ENCODE results near the gene PTPRB. TPM values are rescaled to one million over a fixed set of nuclear protein-coding genes. Genes with fewer than 3 reads are reported as not detected.
"Not testable (repeated sequence)": the region's sequence is repeated elsewhere in the genome, so short reads cannot be mapped to it uniquely, and the experiment has no call there.

PTPRB gene
- total and polyA plus RNA-seq, 2 donors: 15.9 to 42.2 TPM

- H3K27ac ChIP-seq (ENCODE audit: low read depth): no peak overlapping the region
- no peak for DNase-seq (ENCODE audit: extremely low spot score)
- 75% methylated on average over 6 of the region's 6 CpGs for WGBS
- H3K36me3 ChIP-seq (ENCODE audit: insufficient read depth): peaks cover 2% of the 10 kb centered on the region
- H3K4me1 ChIP-seq (ENCODE audit: insufficient read depth): no peaks in the 10 kb centered on the region
- no peak overlapping the region for H3K4me3 ChIP-seq (ENCODE audit: low read depth, low read length)
Observed at GRCh38 chr12:70535896-70536374, 101.3 kb downstream of the PTPRB start.

- no peak for DNase-seq (ENCODE audit: extremely low spot score)
- WGBS: 95% methylated on average over 7 of the region's 7 CpGs
- Histone ChIP-seq H3K4me1 (ENCODE audit: insufficient read depth) (no peaks in the 10 kb centered on the region), H3K36me3 (ENCODE audit: insufficient read depth) (peaks cover 2% of the 10 kb centered on the region), H3K27ac (ENCODE audit: low read depth) (no peak overlapping the region), H3K4me3 (ENCODE audit: low read depth, low read length) (no peak overlapping the region)
Observed at GRCh38 chr12:70534466-70534865, 102.8 kb downstream of the PTPRB start.

- no peak overlapping the region for H3K27ac ChIP-seq (ENCODE audit: low read depth)
- no peaks in the 10 kb centered on the region for H3K4me1 ChIP-seq (ENCODE audit: insufficient read depth)
- no peak overlapping the region for H3K4me3 ChIP-seq (ENCODE audit: low read depth, low read length)
- peaks cover 2% of the 10 kb centered on the region for H3K36me3 ChIP-seq (ENCODE audit: insufficient read depth)
- WGBS: 87% methylated on average over 3 of the region's 3 CpGs
- DNase-seq (ENCODE audit: extremely low spot score): no peak
Observed at GRCh38 chr12:70529647-70530046, 107.6 kb downstream of the PTPRB start.

- DNase-seq (ENCODE audit: extremely low spot score): no peak
- Histone ChIP-seq H3K4me1 (ENCODE audit: insufficient read depth) (no peaks in the 10 kb centered on the region), H3K4me3 (ENCODE audit: low read depth, low read length) (no peak overlapping the region), H3K36me3 (ENCODE audit: insufficient read depth) (peaks cover 3% of the 10 kb centered on the region), H3K27ac (ENCODE audit: low read depth) (no peak overlapping the region)
- 84% methylated on average over 1 of the region's 1 CpG for WGBS
Observed at GRCh38 chr12:70520847-70521246, 116.4 kb downstream of the PTPRB start.

- Histone ChIP-seq H3K27ac (ENCODE audit: low read depth) (no peak overlapping the region), H3K4me3 (ENCODE audit: low read depth, low read length) (no peak overlapping the region), H3K4me1 (ENCODE audit: insufficient read depth) (no peaks in the 10 kb centered on the region), H3K36me3 (ENCODE audit: insufficient read depth) (peaks cover 1% of the 10 kb centered on the region)
- no peak for DNase-seq (ENCODE audit: extremely low spot score)
Observed at GRCh38 chr12:70513426-70513825, 123.8 kb downstream of the PTPRB start.

- Histone ChIP-seq H3K4me3 (ENCODE audit: low read depth, low read length) (no peak overlapping the region), H3K27ac (ENCODE audit: low read depth) (no peak overlapping the region), H3K36me3 (ENCODE audit: insufficient read depth) (no peaks in the 10 kb centered on the region), H3K4me1 (ENCODE audit: insufficient read depth) (no peaks in the 10 kb centered on the region)
- 95% methylated on average over 1 of the region's 1 CpG for WGBS
- DNase-seq (ENCODE audit: extremely low spot score): no peak
Observed at GRCh38 chr12:70508178-70508577, 129.1 kb downstream of the PTPRB start.

- no peak overlapping the region for H3K27ac ChIP-seq (ENCODE audit: low read depth)
- H3K4me1 ChIP-seq (ENCODE audit: insufficient read depth): no peaks in the 10 kb centered on the region
- no peak for DNase-seq (ENCODE audit: extremely low spot score)
- no peak overlapping the region for H3K4me3 ChIP-seq (ENCODE audit: low read depth, low read length)
- H3K36me3 ChIP-seq (ENCODE audit: insufficient read depth): no peaks in the 10 kb centered on the region
- WGBS: 40% methylated on average over 2 of the region's 2 CpGs
Observed at GRCh38 chr12:70507442-70507841, 129.8 kb downstream of the PTPRB start.

GRCh38 chr12:70497508-70497907, 139.7 kb downstream of the PTPRB start:
- Histone ChIP-seq H3K4me3 (ENCODE audit: low read depth, low read length) (no peak overlapping the region), H3K4me1 (ENCODE audit: insufficient read depth) (no peaks in the 10 kb centered on the region), H3K27ac (ENCODE audit: low read depth) (no peak overlapping the region), H3K36me3 (ENCODE audit: insufficient read depth) (no peaks in the 10 kb centered on the region)
- WGBS: 76% methylated on average over 5 of the region's 5 CpGs
- no peak for DNase-seq (ENCODE audit: extremely low spot score)

GRCh38 chr12:70492904-70493303, 144.3 kb downstream of the PTPRB start:
- H3K4me3 ChIP-seq (ENCODE audit: low read depth, low read length); DNase-seq (ENCODE audit: extremely low spot score); H3K27ac ChIP-seq (ENCODE audit: low read depth); H3K4me1 ChIP-seq (ENCODE audit: insufficient read depth); H3K36me3 ChIP-seq (ENCODE audit: insufficient read depth): not testable (repeated sequence)
- WGBS: 87% methylated on average over 1 of the region's 1 CpG

GRCh38 chr12:70490928-70491327, 146.3 kb downstream of the PTPRB start:
- not testable (repeated sequence) for H3K4me3 ChIP-seq (ENCODE audit: low read depth, low read length); H3K4me1 ChIP-seq (ENCODE audit: insufficient read depth); H3K27ac ChIP-seq (ENCODE audit: low read depth); DNase-seq (ENCODE audit: extremely low spot score); H3K36me3 ChIP-seq (ENCODE audit: insufficient read depth)

- 86% methylated on average over 2 of the region's 2 CpGs for WGBS
- Histone ChIP-seq H3K27ac (ENCODE audit: low read depth) (no peak overlapping the region), H3K4me3 (ENCODE audit: low read depth, low read length) (no peak overlapping the region), H3K36me3 (ENCODE audit: insufficient read depth) (no peaks in the 10 kb centered on the region), H3K4me1 (ENCODE audit: insufficient read depth) (no peaks in the 10 kb centered on the region)
- no peak for DNase-seq (ENCODE audit: extremely low spot score)
Observed at GRCh38 chr12:70487440-70487839, 149.8 kb downstream of the PTPRB start.

GRCh38 chr12:70486588-70486987, 150.6 kb downstream of the PTPRB start:
- Histone ChIP-seq H3K36me3 (ENCODE audit: insufficient read depth) (no peaks in the 10 kb centered on the region), H3K4me1 (ENCODE audit: insufficient read depth) (no peaks in the 10 kb centered on the region), H3K4me3 (ENCODE audit: low read depth, low read length) (no peak overlapping the region), H3K27ac (ENCODE audit: low read depth) (no peak overlapping the region)
- WGBS: 55% methylated on average over 2 of the region's 2 CpGs
- no peak for DNase-seq (ENCODE audit: extremely low spot score)

- H3K27ac ChIP-seq (ENCODE audit: low read depth): no peak overlapping the region
- 92% methylated on average over 3 of the region's 3 CpGs for WGBS
- no peak for DNase-seq (ENCODE audit: extremely low spot score)
- no peak overlapping the region for H3K4me3 ChIP-seq (ENCODE audit: low read depth, low read length)
- no peaks in the 10 kb centered on the region for H3K36me3 ChIP-seq (ENCODE audit: insufficient read depth)
- no peaks in the 10 kb centered on the region for H3K4me1 ChIP-seq (ENCODE audit: insufficient read depth)
Observed at GRCh38 chr12:70485704-70486103, 151.5 kb downstream of the PTPRB start.

GRCh38 chr12:70484464-70484863, 152.8 kb downstream of the PTPRB start:
- no peaks in the 10 kb centered on the region for H3K4me1 ChIP-seq (ENCODE audit: insufficient read depth)
- no peak overlapping the region for H3K4me3 ChIP-seq (ENCODE audit: low read depth, low read length)
- no peak for DNase-seq (ENCODE audit: extremely low spot score)
- WGBS: 90% methylated on average over 1 of the region's 1 CpG
- no peak overlapping the region for H3K27ac ChIP-seq (ENCODE audit: low read depth)
- H3K36me3 ChIP-seq (ENCODE audit: insufficient read depth): no peaks in the 10 kb centered on the region

- WGBS: 85% methylated on average over 1 of the region's 1 CpG
- H3K27ac ChIP-seq (ENCODE audit: low read depth): no peak overlapping the region
Observed at GRCh38 chr12:70482764-70483163, 154.5 kb downstream of the PTPRB start.

More at GRCh38 chr12:70482764-70483163, 154.5 kb downstream of the PTPRB start:
- no peaks in the 10 kb centered on the region for H3K36me3 ChIP-seq (ENCODE audit: insufficient read depth)
- DNase-seq (ENCODE audit: extremely low spot score): no peak
- no peaks in the 10 kb centered on the region for H3K4me1 ChIP-seq (ENCODE audit: insufficient read depth)
- H3K4me3 ChIP-seq (ENCODE audit: low read depth, low read length): no peak overlapping the region

Data from urinary bladder (tissue), 4 donors.